K562 (cell line): ENCODE results near the gene RECK. TPM values are rescaled to one million over a fixed set of nuclear protein-coding genes. Genes with fewer than 3 reads are reported as not detected.

ENCODE experiments used
- COPS2 ChIP-seq: fragments of 450-650 bp; conservative IDR thresholded peaks from 2 replicates; pipeline ENCODE4 v1.6.1; 2016; ENCODE audit warnings: mild to moderate bottlenecking, moderate library complexity
- ETS2 ChIP-seq: IDR thresholded peaks from 2 replicates; pipeline ENCODE4 v1.6.1; 2016; ENCODE audit warnings: borderline replicate concordance, missing genetic modification characterization, mild to moderate bottlenecking, moderate library complexity, missing compliant biosample characterization; ENCODE audit not compliant: poor library complexity, severe bottlenecking
- MEIS2 ChIP-seq: fragments of 450-650 bp; IDR thresholded peaks from 2 replicates; pipeline ENCODE4 v1.6.1; 2014; ENCODE audit warnings: mild to moderate bottlenecking; ENCODE audit not compliant: partially characterized antibody
- MTA2 ChIP-seq: fragments of 450-650 bp; IDR thresholded peaks from 2 replicates; pipeline ENCODE4 v1.6.1; 2016; ENCODE audit warnings: low read depth
- PHF8 ChIP-seq: fragments of 200-600 bp; sonication (generic); IDR thresholded peaks from 2 replicates; pipeline ENCODE4 v1.6.1; 2012; ENCODE audit warnings: mixed run types, mild to moderate bottlenecking, inconsistent platforms, low read length, moderate library complexity, borderline replicate concordance
- PML ChIP-seq: IDR thresholded peaks from 2 replicates; pipeline ENCODE4 v1.6.1; 2012; ENCODE audit warnings: low read length, inconsistent platforms
- POLR2G ChIP-seq: fragments of 200-400 bp; formaldehyde crosslinking; IDR thresholded peaks from 2 replicates; pipeline ENCODE4 v1.6.1; 2017; ENCODE audit warnings: low read depth, mild to moderate bottlenecking, antibody characterized with exemption, low read length, moderate library complexity
- SAFB2 ChIP-seq: fragments of 200-400 bp; formaldehyde crosslinking; IDR thresholded peaks from 2 replicates; pipeline ENCODE4 v1.6.1; 2018; ENCODE audit warnings: borderline replicate concordance, low read length, low read depth, moderate library complexity; ENCODE audit not compliant: severe bottlenecking
- SIN3B ChIP-seq: fragments of 450-650 bp; IDR thresholded peaks from 2 replicates; pipeline ENCODE4 v1.6.1; 2017; ENCODE audit warnings: low read depth, mild to moderate bottlenecking, moderate library complexity
- YY1 ChIP-seq, 3 experiments: IDR thresholded peaks; 2 replicates each; pipeline ENCODE4 v1.6.1; 2011; ENCODE audit warnings: low read length in 2 of 3, mild to moderate bottlenecking in 2 of 3, moderate library complexity in 2 of 3, borderline replicate concordance in 1 of 3, control low read depth in 1 of 3, low read depth in 1 of 3; ENCODE audit not compliant: insufficient read depth in 3 of 3, insufficient replicate concordance in 2 of 3, control insufficient read depth in 1 of 3, insufficient read length in 1 of 3; ENCODE audit errors: extremely low read depth in 1 of 3
- ZBTB40 ChIP-seq, 2 experiments: fragments of 450-650 bp in 1 of 2; sonication (generic) in 1 of 2; formaldehyde crosslinking in 1 of 2; IDR thresholded peaks; 2 replicates each; pipeline versions ENCODE4 v1.7.1 to v1.9.0; 2016 to 2022; ENCODE audit warnings: inconsistent platforms in 1 of 2, mild to moderate bottlenecking in 1 of 2, missing genetic modification reagents in 1 of 2
- ZEB2 ChIP-seq: fragments of 450-650 bp; IDR thresholded peaks from 2 replicates; pipeline ENCODE4 v1.6.1; 2016
- ZNF232 ChIP-seq: sonication (generic); formaldehyde crosslinking; IDR thresholded peaks from 2 replicates; pipeline ENCODE4 v1.8.0; 2022; ENCODE audit warnings: mild to moderate bottlenecking, missing genetic modification reagents
- ZNF280A ChIP-seq: fragments of 450-650 bp; IDR thresholded peaks from 2 replicates; pipeline ENCODE4 v1.6.1; 2018; ENCODE audit warnings: mild to moderate bottlenecking, low read depth; ENCODE audit not compliant: partially characterized antibody
- ZNF3 ChIP-seq: fragments of 250-450 bp; sonication (Bioruptor Pico); IDR thresholded peaks from 2 replicates; pipeline ENCODE4 v1.5.0; 2021; ENCODE audit warnings: mild to moderate bottlenecking, moderate library complexity
- ZNF436 ChIP-seq: fragments of 250-450, 450-650 bp; sonication (Bioruptor Pico); formaldehyde crosslinking; IDR thresholded peaks from 2 replicates; pipeline ENCODE4 v1.7.0; 2020; ENCODE audit warnings: mild to moderate bottlenecking
- polyA plus RNA-seq, 8 experiments: library from polyadenylated mRNA; depleted of rRNA in 4 of 8; stranded (reverse) in 5 of 8; unstranded in 3 of 8; fragments of >200 nt; fragmentation: Nextera tagmentation in 2 of 8; fragmentation: Illumina TruSeq in 1 of 8; extraction: Ambion mirVana in 2 of 8; extraction: Trizol in 1 of 8; gene quantifications; 2 replicates each; pipeline versions ENCODE4 v1.2.1 to v1.2.3, GENCODE V29; 2011 to 2014; ENCODE audit warnings: inconsistent platforms in 1 of 8, missing spikeins in 1 of 8
- total RNA-seq, 7 experiments: library from RNA; depleted of rRNA in 6 of 7; stranded (reverse); fragments of >200 nt in 6 of 7; fragmentation: Illumina TruSeq in 2 of 7; extraction: Trizol in 2 of 7; gene quantifications; 2 replicates each; pipeline versions ENCODE4 v1.2.1 to v1.2.3, GENCODE V29; 2011 to 2021; ENCODE audit warnings: low replicate concordance in 1 of 7

RECK gene
- total and polyA plus RNA-seq, 9 of the 15 experiments (the other 6 are each of a cell fraction or from before 2014, with no cell fraction given) = 0.04 to 0.36 (median 0.16) TPM

- TF ChIP-seq ZBTB40 (IDR thresholded peaks at IDR 0.05) (no peak), ZBTB40 (CRISPR knock-in tag; IDR thresholded peaks at IDR 0.05) (no peak), POLR2G (peak; percentile 71), PML (no peak), ZNF436 (no peak), COPS2 (no peak), ZNF3 (no peak), MTA2 (no peak), ETS2 (no peak), SAFB2 (no peak), PHF8 (peak; percentile 22; the same call in 1 of the 2 replicates), ZEB2 (no peak), MEIS2 (no peak), ZNF280A (no peak), YY1 (IDR thresholded peaks at IDR 0.05; ENCODE audit: borderline replicate concordance in 1 of 3, control insufficient read depth in 1 of 3, extremely low read depth in 1 of 3, insufficient read depth in 3 of 3, insufficient read length in 1 of 3, insufficient replicate concordance in 2 of 3, low read depth in 1 of 3, low read length in 2 of 3) (peak in 2 of 3 experiments; percentile 55 to 62), SIN3B (no peak), ZNF232 (CRISPR knock-in tag) (no peak)
Observed at GRCh38 chr9:36036780-36037548, at the start of gene RECK (continued).
